VCaP (cell line): ENCODE results near the gene DNAJC5.

Source experiments
- H3K27ac ChIP-seq: fragments of 450-650 bp; 2 replicates; pipeline ENCODE4 v1.5.1; 2017
- TF ChIP-seq, protein P1 (sequence below): fragments of 450-650 bp; conservative IDR thresholded peaks from 2 replicates; pipeline ENCODE4 v1.5.1; 2017; ENCODE audit warnings: mild to moderate bottlenecking, moderate library complexity

Gene DNAJC5

GRCh38 chr20:63897978-63898561 lies 3.1 kb downstream of the DNAJC5 start:
- H3K27ac ChIP-seq = peak overlapping the region; percentile 98
- TF ChIP-seq, protein P1, sequence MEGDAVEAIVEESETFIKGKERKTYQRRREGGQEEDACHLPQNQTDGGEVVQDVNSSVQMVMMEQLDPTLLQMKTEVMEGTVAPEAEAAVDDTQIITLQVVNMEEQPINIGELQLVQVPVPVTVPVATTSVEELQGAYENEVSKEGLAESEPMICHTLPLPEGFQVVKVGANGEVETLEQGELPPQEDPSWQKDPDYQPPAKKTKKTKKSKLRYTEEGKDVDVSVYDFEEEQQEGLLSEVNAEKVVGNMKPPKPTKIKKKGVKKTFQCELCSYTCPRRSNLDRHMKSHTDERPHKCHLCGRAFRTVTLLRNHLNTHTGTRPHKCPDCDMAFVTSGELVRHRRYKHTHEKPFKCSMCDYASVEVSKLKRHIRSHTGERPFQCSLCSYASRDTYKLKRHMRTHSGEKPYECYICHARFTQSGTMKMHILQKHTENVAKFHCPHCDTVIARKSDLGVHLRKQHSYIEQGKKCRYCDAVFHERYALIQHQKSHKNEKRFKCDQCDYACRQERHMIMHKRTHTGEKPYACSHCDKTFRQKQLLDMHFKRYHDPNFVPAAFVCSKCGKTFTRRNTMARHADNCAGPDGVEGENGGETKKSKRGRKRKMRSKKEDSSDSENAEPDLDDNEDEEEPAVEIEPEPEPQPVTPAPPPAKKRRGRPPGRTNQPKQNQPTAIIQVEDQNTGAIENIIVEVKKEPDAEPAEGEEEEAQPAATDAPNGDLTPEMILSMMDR = no peak

GRCh38 chr20:63898882-63899558 lies 4.1 kb downstream of the DNAJC5 start:
- peak overlapping the region; percentile 98 for H3K27ac ChIP-seq
- TF ChIP-seq, protein P1 = no peak

GRCh38 chr20:63900413-63900812 lies 5.5 kb downstream of the DNAJC5 start:
- TF ChIP-seq, protein P1 = no peak
- peak overlapping the region; percentile 34 for H3K27ac ChIP-seq

GRCh38 chr20:63903796-63904561 lies 9.1 kb downstream of the DNAJC5 start:
- TF ChIP-seq, protein P1 = no peak
- peak overlapping the region; percentile 33 for H3K27ac ChIP-seq

- peak overlapping the region; percentile 83 for H3K27ac ChIP-seq
- TF ChIP-seq, protein P1 = no peak
These were observed 13.2 kb downstream of the DNAJC5 start for GRCh38 chr20:63908008-63908682.

DNA sequence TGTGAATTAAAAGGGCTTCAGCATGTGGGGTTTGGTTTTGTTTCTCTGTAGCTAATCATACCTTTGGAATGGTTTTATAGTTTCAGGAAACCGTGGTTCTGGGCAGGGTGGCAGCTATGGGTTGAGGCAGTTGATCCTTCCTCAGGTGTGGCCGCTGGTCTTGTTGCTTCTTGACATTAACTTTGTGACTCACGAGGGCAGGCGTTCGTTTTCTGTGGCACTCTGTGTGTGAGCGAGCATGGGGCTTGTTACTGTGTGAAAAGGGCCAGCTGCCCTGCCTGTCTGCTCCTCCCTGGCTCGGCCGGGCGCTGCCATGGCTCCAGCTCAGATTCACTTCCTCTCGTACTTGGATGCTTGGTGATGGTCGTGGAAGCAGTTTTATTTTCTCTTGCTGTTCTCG lies 16.2 kb downstream of the DNAJC5 start:
- TF ChIP-seq, protein P1 = no peak
- H3K27ac ChIP-seq = peak overlapping the region; percentile 83

DNA sequence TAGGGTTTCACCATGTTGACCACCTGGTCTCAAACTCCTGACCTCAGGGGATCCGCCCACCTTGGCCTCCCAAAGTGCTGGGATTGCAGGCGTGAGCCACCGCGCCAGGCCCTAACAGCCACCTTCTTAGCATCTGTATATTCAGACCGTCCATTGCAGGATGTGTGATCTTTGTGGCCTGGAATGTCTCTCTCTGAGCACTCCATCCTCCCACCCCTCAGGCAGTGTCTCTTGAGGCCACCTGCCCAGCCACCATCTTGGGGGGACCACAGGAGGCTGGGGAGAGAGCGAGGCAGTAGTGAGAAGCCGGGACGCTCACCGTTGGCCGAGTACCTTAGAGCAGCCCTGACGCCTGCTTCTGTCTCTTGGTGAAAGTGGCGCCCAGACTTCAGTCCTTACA lies 18.8 kb downstream of the DNAJC5 start:
- TF ChIP-seq, protein P1 = no peak
- peak overlapping the region; percentile 83 for H3K27ac ChIP-seq
